Measurements from ENCODE around the gene MAP4K1.

The MAP4K1 gene

GRCh38 chr19:38658462-38659306, 40.9 kb upstream of the MAP4K1 start:
- no peak for TF ChIP-seq CTCF (conservative IDR thresholded peaks at IDR 0.05; ENCODE audit: low read depth)
- peak; percentile 91 for DNase-seq (ENCODE audit: low spot score)
- peak overlapping the region; percentile 98 for H3K27ac ChIP-seq
- POLR2A ChIA-PET (ENCODE audit: low non-redundant PET): interaction anchor here (0.6 to 1.0 kb wide), 4 partner anchors 10 to 99 kb away, joined by 3 to 5 read pairs (median 4); partner anchors contain the start of gene ACTN4
- CTCF ChIA-PET: interaction anchor here (0.6 kb wide), 2 partner anchors 21 to 78 kb away, joined by 3 to 5 read pairs; no protein-coding TSS in a partner anchor

- peak overlapping the region; percentile 98 for H3K27ac ChIP-seq
- no peak for TF ChIP-seq CTCF (conservative IDR thresholded peaks at IDR 0.05; ENCODE audit: low read depth)
- CTCF ChIA-PET: interaction anchor here (0.7 to 1.0 kb wide), 3 partner anchors 13 to 34 kb away, joined by 3 to 5 read pairs (median 4); no protein-coding TSS in a partner anchor
- POLR2A ChIA-PET (ENCODE audit: low non-redundant PET): interaction anchor here (0.6 kb wide), 1 partner anchor 98 kb away, joined by 4 read pairs; no protein-coding TSS in a partner anchor
- peak; percentile 90 for DNase-seq (ENCODE audit: low spot score)
Observed at GRCh38 chr19:38657633-38658222, 40.0 kb upstream of the MAP4K1 start.

GRCh38 chr19:38656171-38656981, 38.6 kb upstream of the MAP4K1 start:
- H3K27ac ChIP-seq: peak overlapping the region; percentile 98
- TF ChIP-seq CTCF (conservative IDR thresholded peaks at IDR 0.05; ENCODE audit: low read depth): no peak
- DNase-seq (ENCODE audit: low spot score): no peak
- ChIA-PET POLR2A (ENCODE audit: low non-redundant PET) (no interaction called here), CTCF (no interaction called here)

GRCh38 chr19:38655148-38655824, 37.5 kb upstream of the MAP4K1 start:
- TF ChIP-seq CTCF (conservative IDR thresholded peaks at IDR 0.05; ENCODE audit: low read depth): no peak
- peak overlapping the region; percentile 70 for H3K27ac ChIP-seq
- CTCF ChIA-PET: no interaction called here
- POLR2A ChIA-PET (ENCODE audit: low non-redundant PET): no interaction called here
- no peak for DNase-seq (ENCODE audit: low spot score)

GRCh38 chr19:38654628-38655055, 36.9 kb upstream of the MAP4K1 start:
- H3K27ac ChIP-seq: peak overlapping the region; percentile 70
- ChIA-PET CTCF (no interaction called here), POLR2A (ENCODE audit: low non-redundant PET) (no interaction called here)
- no peak for TF ChIP-seq CTCF (conservative IDR thresholded peaks at IDR 0.05; ENCODE audit: low read depth)
- DNase-seq (ENCODE audit: low spot score): no peak
